Uterus (tissue), 4 donors: ENCODE results near the gene FUT6. TPM values are rescaled to one million over a fixed set of nuclear protein-coding genes. Genes with fewer than 3 reads are reported as not detected.
A peak's percentile ranks its signal among the peaks of the same experiment; 100 is the strongest.
"Not testable (repeated sequence)": the region's sequence is repeated elsewhere in the genome, so short reads cannot be mapped to it uniquely, and the experiment has no call there.

Experiments
- DNase-seq, 2 donors: peaks; one replicate each; pipeline ENCODE4 v3.0.0-alpha.2; 2019 to 2020
- H3K27ac ChIP-seq, 2 donors: fragments of 200-600 bp; sonication (generic); 1 replicate in 1 of 2; 2 replicates in 1 of 2; pipeline ENCODE4 v1.5.1; 2016 to 2018
- H3K27me3 ChIP-seq, 2 donors: fragments of 200-600 bp; sonication (generic); one replicate each; pipeline ENCODE4 v1.5.1; 2018 to 2019; ENCODE audit warnings: control low read depth in 1 of 2
- H3K36me3 ChIP-seq, 2 donors: fragments of 200-600 bp; sonication (generic); one replicate each; pipeline ENCODE4 v1.5.1; 2019; ENCODE audit warnings: control low read depth in 1 of 2
- H3K4me1 ChIP-seq, 2 donors: fragments of 200-600 bp; sonication (generic); one replicate each; pipeline ENCODE4 v1.5.1; 2018 to 2019; ENCODE audit warnings: control low read depth in 1 of 2
- H3K4me3 ChIP-seq, 2 donors: fragments of 200-600 bp; sonication (generic); 1 replicate in 1 of 2; 2 replicates in 1 of 2; pipeline ENCODE4 v1.5.1; 2018 to 2019; ENCODE audit warnings: mild to moderate bottlenecking in 1 of 2
- H3K9me3 ChIP-seq, 2 donors: fragments of 200-600 bp; sonication (generic); one replicate each; pipeline ENCODE4 v1.5.1; 2019; ENCODE audit warnings: control low read depth in 1 of 2
- CTCF ChIP-seq, 4 experiments: fragments of 200-600 bp in 2 of 4; fragments of 450-650 bp in 2 of 4; sonication (generic) in 2 of 4; IDR thresholded peaks; one replicate each; pipeline ENCODE4 v1.5.1; 2016 to 2019; ENCODE audit warnings: antibody characterized with exemption in 4 of 4, mild to moderate bottlenecking in 2 of 4, moderate library complexity in 1 of 4
- POLR2A ChIP-seq, 2 donors: fragments of 450-650 bp; IDR thresholded peaks; one replicate each; pipeline ENCODE4 v1.6.1; 2016; ENCODE audit warnings: antibody characterized with exemption in 2 of 2, mild to moderate bottlenecking in 1 of 2, moderate library complexity in 1 of 2
- intact Hi-C: fragments of 100-400 bp; cut with DNase I; formaldehyde crosslinking; loops from one replicate; pipeline ENCODE4 v1.15.1; 2023; ENCODE audit warnings: low total_unique reads
- total RNA-seq, 4 donors: library from RNA; depleted of rRNA in 3 of 4; stranded (reverse); fragments of >200 nt in 3 of 4; gene quantifications; one replicate each; pipeline versions ENCODE4 v1.1.0 to v1.2.4, GENCODE V29; 2014 to 2023
- donor health status: DM: yes; HTN: yes; CAD: no.

Gene FUT6
- total RNA-seq, 4 donors from 2014 or later: 0.55 TPM; not detected in 3

- Histone ChIP-seq H3K27me3 (no peaks in the 10 kb centered on the region), H3K9me3 (no peaks in the 10 kb centered on the region), H3K36me3 (no peaks in the 10 kb centered on the region), H3K4me1 (peaks cover 0 to 4% of the 10 kb centered on the region in 2 donors), H3K4me3 (no peak overlapping the region), H3K27ac (no peak overlapping the region)
- peak; percentile 41 to 51 for DNase-seq
- intact Hi-C loops: no loop called here
- TF ChIP-seq CTCF (IDR thresholded peaks at IDR 0.05) (no peak), POLR2A (IDR thresholded peaks at IDR 0.05) (no peak)
These were observed 41.1 kb upstream of the FUT6 start for GRCh38 chr19:5880604-5881078.

GRCh38 chr19:5880196-5880595 lies 40.7 kb upstream of the FUT6 start:
- H3K27me3 ChIP-seq: no peaks in the 10 kb centered on the region
- peaks cover 0 to 4% of the 10 kb centered on the region in 2 donors for H3K4me1 ChIP-seq
- H3K9me3 ChIP-seq: no peaks in the 10 kb centered on the region
- TF ChIP-seq POLR2A (IDR thresholded peaks at IDR 0.05) (no peak), CTCF (IDR thresholded peaks at IDR 0.05) (no peak)
- H3K27ac ChIP-seq: no peak overlapping the region
- intact Hi-C loops: no loop called here
- no peak for DNase-seq
- no peaks in the 10 kb centered on the region for H3K36me3 ChIP-seq
- H3K4me3 ChIP-seq: no peak overlapping the region

GRCh38 chr19:5877882-5878281 lies 38.4 kb upstream of the FUT6 start:
- TF ChIP-seq CTCF (IDR thresholded peaks at IDR 0.05) (no peak), POLR2A (IDR thresholded peaks at IDR 0.05) (no peak)
- intact Hi-C loops: no loop called here
- peaks cover 0 to 4% of the 10 kb centered on the region in 2 donors for H3K4me1 ChIP-seq
- H3K36me3 ChIP-seq: no peaks in the 10 kb centered on the region
- H3K27me3 ChIP-seq: no peaks in the 10 kb centered on the region
- H3K27ac ChIP-seq: no peak overlapping the region
- no peak for DNase-seq
- H3K9me3 ChIP-seq: no peaks in the 10 kb centered on the region
- H3K4me3 ChIP-seq: no peak overlapping the region

- Histone ChIP-seq H3K27ac (no peak overlapping the region), H3K9me3 (no peaks in the 10 kb centered on the region), H3K36me3 (no peaks in the 10 kb centered on the region), H3K27me3 (no peaks in the 10 kb centered on the region), H3K4me3 (no peak overlapping the region), H3K4me1 (peaks cover 0 to 4% of the 10 kb centered on the region in 2 donors)
- TF ChIP-seq POLR2A (IDR thresholded peaks at IDR 0.05) (no peak), CTCF (IDR thresholded peaks at IDR 0.05) (no peak)
- DNase-seq: no peak
- intact Hi-C loops: no loop called here
These were observed 37.9 kb upstream of the FUT6 start for GRCh38 chr19:5877427-5877826.

- DNase-seq, H3K9me3 ChIP-seq, H3K27ac ChIP-seq, H3K36me3 ChIP-seq, H3K4me1 ChIP-seq, H3K27me3 ChIP-seq, H3K4me3 ChIP-seq, intact Hi-C loops: not testable (repeated sequence)
These were observed 35.0 kb upstream of the FUT6 start for GRCh38 chr19:5874496-5874895.

- Histone ChIP-seq H3K36me3 (no peaks in the 10 kb centered on the region), H3K27me3 (no peaks in the 10 kb centered on the region), H3K27ac (no peak overlapping the region), H3K4me3 (no peak overlapping the region), H3K4me1 (no peaks in the 10 kb centered on the region), H3K9me3 (no peaks in the 10 kb centered on the region)
- no peak for DNase-seq
- intact Hi-C loops: no loop called here
- TF ChIP-seq POLR2A (IDR thresholded peaks at IDR 0.05) (no peak), CTCF (IDR thresholded peaks at IDR 0.05) (no peak)
These were observed 34.2 kb upstream of the FUT6 start for GRCh38 chr19:5873617-5874199.
